OCI-LY7 (cell line): Measurements from ENCODE around the gene MDK. TPM values are rescaled to one million over a fixed set of nuclear protein-coding genes. Genes with fewer than 3 reads are reported as not detected.
"Not testable (repeated sequence)": the region's sequence is repeated elsewhere in the genome, so short reads cannot be mapped to it uniquely, and the experiment has no call there.

Experiments used
- BruUV-seq: library from RNA; stranded (reverse); fragments of 400-500 nt; replicated peaks from 2 replicates; lab custom pipeline; 2021; lab: Mats Ljungman, UMichigan
- CTCF ChIA-PET: fragments of 300-600 bp; sonication (Branson Sonifier 250); formaldehyde crosslinking; loops from one replicate; lab custom pipeline; 2022; ENCODE audit warnings: antibody characterized with exemption; ENCODE audit not compliant: unreplicated experiment; lab: Charles Lee
- POLR2A ChIA-PET: fragments of 300-600 bp; sonication (Branson Sonifier 250); formaldehyde crosslinking; loops from one replicate; lab custom pipeline; 2022; ENCODE audit warnings: antibody characterized with exemption; lab: Charles Lee
- DNase-seq: peaks from one replicate; pipeline ENCODE4 v3.0.0-alpha.2; 2015; ENCODE audit warnings: low spot score
- H2AFZ ChIP-seq: fragments of 200-600 bp; sonication (generic), shearing (Covaris generic); 2 replicates; pipeline ENCODE4 v1.6.1; 2014; ENCODE audit warnings: mild to moderate bottlenecking, antibody characterized with exemption, low read length, moderate library complexity
- H3K27ac ChIP-seq: fragments of 200-600 bp; sonication (generic); 2 replicates; pipeline ENCODE4 v1.5.1; 2014; ENCODE audit warnings: mixed run types, low read depth, mild to moderate bottlenecking, moderate library complexity, low read length, inconsistent platforms; ENCODE audit not compliant: poor library complexity, severe bottlenecking
- H3K36me3 ChIP-seq: fragments of 200-600 bp; sonication (generic); 2 replicates; pipeline ENCODE4 v1.6.1; 2014; ENCODE audit warnings: mild to moderate bottlenecking, antibody characterized with exemption, low read length, moderate library complexity, mixed read lengths; ENCODE audit not compliant: insufficient read depth
- H3K4me1 ChIP-seq: fragments of 200-600 bp; sonication (generic); 2 replicates; pipeline ENCODE4 v1.5.1; 2014; ENCODE audit warnings: mild to moderate bottlenecking, low read length; ENCODE audit not compliant: insufficient read depth, poor library complexity, severe bottlenecking
- H3K4me2 ChIP-seq: fragments of 200-600 bp; sonication (generic); 2 replicates; pipeline ENCODE4 v1.6.1; 2014; ENCODE audit warnings: mild to moderate bottlenecking, low read length
- H3K4me3 ChIP-seq: fragments of 200-600 bp; sonication (generic); 2 replicates; pipeline ENCODE4 v1.5.1; 2014; ENCODE audit warnings: mild to moderate bottlenecking, low read depth, low read length; ENCODE audit not compliant: poor library complexity, severe bottlenecking
- H3K79me2 ChIP-seq: fragments of 200-600 bp; sonication (generic); 2 replicates; pipeline ENCODE4 v1.6.1; 2016; ENCODE audit warnings: low read depth, mild to moderate bottlenecking, low read length, moderate library complexity, mixed read lengths; ENCODE audit not compliant: insufficient read depth
- H3K9me2 ChIP-seq: fragments of 200-600 bp; sonication (generic); 2 replicates; pipeline ENCODE4 v1.6.1; 2016; ENCODE audit warnings: mild to moderate bottlenecking, low read length, mixed read lengths; ENCODE audit not compliant: insufficient read depth
- H3K9me3 ChIP-seq: fragments of 200-600 bp; sonication (generic); 2 replicates; pipeline ENCODE4 v1.6.1; 2014; ENCODE audit warnings: mild to moderate bottlenecking, mixed run types, low read length, mixed read lengths
- H4K20me1 ChIP-seq: fragments of 200-600 bp; sonication (generic); 2 replicates; pipeline ENCODE4 v1.6.1; 2014; ENCODE audit warnings: mild to moderate bottlenecking, antibody characterized with exemption, low read length, moderate library complexity, mixed read lengths; ENCODE audit not compliant: insufficient read depth
- CTCF ChIP-seq: fragments of 200-600 bp; sonication (generic); conservative IDR thresholded peaks from 2 replicates; pipeline ENCODE4 v1.5.1; 2014; ENCODE audit warnings: mild to moderate bottlenecking, antibody characterized with exemption, low read length, moderate library complexity, mixed read lengths
- EZH2phosphoT487 ChIP-seq: fragments of 200-600 bp; sonication (generic); IDR thresholded peaks from 2 replicates; pipeline ENCODE4 v1.6.1; 2018; ENCODE audit warnings: low read depth, borderline replicate concordance, mild to moderate bottlenecking, mixed run types, antibody characterized with exemption, low read length, moderate library complexity, mixed read lengths
- intact Hi-C: fragments of 100-400 bp; cut with micrococcal nuclease; formaldehyde crosslinking; loops from one replicate; pipeline ENCODE4 v1.10.0; 2022; ENCODE audit not compliant: unreplicated experiment
- total RNA-seq, 2 experiments: library from RNA; depleted of rRNA in 1 of 2; stranded (reverse); fragments of >200 nt in 1 of 2; shearing (Covaris generic) in 1 of 2; gene quantifications; 2 replicates each; pipeline ENCODE4 v1.2.3, GENCODE V29; 2014 to 2022

Gene MDK
- total RNA-seq, 2 experiments from 2014 or later, result 5.1 to 6.2 TPM

GRCh38 chr11:46372086-46372485, 9.4 kb upstream of the MDK start:
- no peak overlapping the region for H2AFZ ChIP-seq
- ChIA-PET POLR2A (no interaction called here), CTCF (interaction anchor here (0.6 kb wide), 1 partner anchor 20 kb away, joined by 4 read pairs; no protein-coding TSS in a partner anchor)
- peaks cover 4% of the 10 kb centered on the region for H3K4me1 ChIP-seq
- DNase-seq, result no peak
- H3K4me3 ChIP-seq, result no peak overlapping the region
- H3K4me2 ChIP-seq, result no peak overlapping the region
- intact Hi-C loops, result no loop called here
- no peaks in the 10 kb centered on the region for H3K9me2 ChIP-seq
- TF ChIP-seq EZH2phosphoT487, result no peak
- TF ChIP-seq CTCF, result no peak
- no TSS peak for BruUV-seq
- H3K36me3 ChIP-seq, result peaks cover 82% of the 10 kb centered on the region
- H4K20me1 ChIP-seq, result peaks cover 8% of the 10 kb centered on the region; the same call in 1 of the 2 replicates
- no peaks in the 10 kb centered on the region for H3K9me3 ChIP-seq
- H3K27ac ChIP-seq, result no peak overlapping the region
- H3K79me2 ChIP-seq, result no peaks in the 10 kb centered on the region

- POLR2A ChIA-PET, H3K79me2 ChIP-seq, H3K4me2 ChIP-seq, H3K4me3 ChIP-seq, intact Hi-C loops, H3K9me3 ChIP-seq, BruUV-seq, H3K4me1 ChIP-seq, H2AFZ ChIP-seq, H3K27ac ChIP-seq, H3K9me2 ChIP-seq, CTCF ChIA-PET, H4K20me1 ChIP-seq, DNase-seq: not testable (repeated sequence)
- H3K36me3 ChIP-seq, result peaks cover 86% of the 10 kb centered on the region
These were observed 9.0 kb upstream of the MDK start for GRCh38 chr11:46372501-46372900.

GRCh38 chr11:46373787-46374740, 7.4 kb upstream of the MDK start:
- no peaks in the 10 kb centered on the region for H3K79me2 ChIP-seq
- ChIA-PET POLR2A (interaction anchor here (0.6 to 0.7 kb wide), 3 partner anchors 162 to 494 kb away, joined by 3 to 7 read pairs (median 5); no protein-coding TSS in a partner anchor), CTCF (no interaction called here)
- intact Hi-C loops, result no loop called here
- H3K4me2 ChIP-seq, result no peak overlapping the region
- no peaks in the 10 kb centered on the region for H4K20me1 ChIP-seq
- no peaks in the 10 kb centered on the region for H3K4me1 ChIP-seq
- no peak overlapping the region for H3K4me3 ChIP-seq
- no peak for DNase-seq
- H3K9me3 ChIP-seq, result no peaks in the 10 kb centered on the region
- no TSS peak for BruUV-seq
- TF ChIP-seq EZH2phosphoT487, result no peak
- TF ChIP-seq CTCF, result no peak
- H3K27ac ChIP-seq, result no peak overlapping the region
- H2AFZ ChIP-seq, result no peak overlapping the region
- H3K9me2 ChIP-seq, result no peaks in the 10 kb centered on the region
- H3K36me3 ChIP-seq, result peaks cover 84% of the 10 kb centered on the region
